ENCODE data around the gene HARBI1. TPM values are rescaled to one million over a fixed set of nuclear protein-coding genes. Genes with fewer than 3 reads are reported as not detected.

Gene HARBI1
- polyA plus RNA-seq, result 3.7 and 5.1 TPM in 2 replicates

GRCh38 chr11:46617134-46617971 lies at the start of gene HARBI1, which contains the start of gene ATG13:
Gene HARBI1, minus strand, starts transcription at chr11:46617227. Its CDS starts 990 bp downstream, at chr11:46616237.
Gene ATG13, plus strand, starts transcription at chr11:46617553. Its CDS starts 26,739 bp downstream, at chr11:46644292.

GRCh38 chr11:46593550-46594373 lies 23.3 kb downstream of the HARBI1 start, which contains the start of gene AMBRA1:
Gene AMBRA1, minus strand, starts transcription at chr11:46594023. Its CDS starts 45,643 bp downstream, at chr11:46548380.

Other genes starting within 250 kb of the HARBI1 start
- gene MDK, start 235.6 kb downstream of the HARBI1 start, polyA plus RNA-seq, result 27.1 and 35.2 TPM in 2 replicates
- not detected in 2 replicates for gene CHRM4, start 225.5 kb downstream of the HARBI1 start, polyA plus RNA-seq
- 0.36 and 2.7 TPM in 2 replicates for gene AMBRA1, start 23.2 kb downstream of the HARBI1 start, polyA plus RNA-seq
- gene ATG13, start 326 bp upstream of the HARBI1 start, polyA plus RNA-seq, result 11.0 and 19.9 TPM in 2 replicates
- gene ARHGAP1, start 83.4 kb upstream of the HARBI1 start, polyA plus RNA-seq, result 4.1 and 7.6 TPM in 2 replicates
- gene ZNF408, start 83.8 kb upstream of the HARBI1 start, polyA plus RNA-seq, result 0.22 and 1.1 TPM in 2 replicates
- gene F2, start 102.0 kb upstream of the HARBI1 start, polyA plus RNA-seq, result not detected in 2 replicates
- gene CKAP5, start 229.1 kb upstream of the HARBI1 start, polyA plus RNA-seq, result 416 and 534 TPM in 2 replicates